ENCODE results near the gene OVOL1.
A peak's percentile ranks its signal among the peaks of the same experiment; 100 is the strongest.
"Not testable (repeated sequence)": the region's sequence is repeated elsewhere in the genome, so short reads cannot be mapped to it uniquely, and the experiment has no call there.

The OVOL1 gene

GRCh38 chr11:65786786-65787636 is at the start of gene OVOL1:
TSS of gene OVOL1 (plus strand) at chr11:65787063. CDS start at chr11:65787374, 311 bp downstream.
- DNase-seq = peak; percentile 37 to 48

DNA sequence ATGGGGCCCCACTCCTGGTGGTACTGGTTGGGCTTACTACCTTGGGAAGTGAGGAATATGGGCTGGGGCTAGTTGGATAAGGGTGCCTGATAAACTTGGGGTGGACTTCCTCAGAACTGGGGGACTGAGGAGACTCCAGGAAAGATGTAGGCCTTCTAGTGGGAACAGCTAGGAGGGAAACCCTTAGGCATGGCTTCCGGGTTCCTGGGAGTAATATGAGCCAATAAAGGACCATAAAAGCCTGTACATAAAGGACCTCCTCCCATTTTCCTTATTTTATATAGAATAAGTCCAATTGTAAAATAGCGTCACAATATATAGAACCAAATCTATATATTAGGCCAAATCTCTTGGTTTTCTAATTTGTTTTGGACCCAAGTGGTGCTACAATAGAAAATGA is 47.8 kb upstream of the OVOL1 start:
- DNase-seq = no peak

DNA sequence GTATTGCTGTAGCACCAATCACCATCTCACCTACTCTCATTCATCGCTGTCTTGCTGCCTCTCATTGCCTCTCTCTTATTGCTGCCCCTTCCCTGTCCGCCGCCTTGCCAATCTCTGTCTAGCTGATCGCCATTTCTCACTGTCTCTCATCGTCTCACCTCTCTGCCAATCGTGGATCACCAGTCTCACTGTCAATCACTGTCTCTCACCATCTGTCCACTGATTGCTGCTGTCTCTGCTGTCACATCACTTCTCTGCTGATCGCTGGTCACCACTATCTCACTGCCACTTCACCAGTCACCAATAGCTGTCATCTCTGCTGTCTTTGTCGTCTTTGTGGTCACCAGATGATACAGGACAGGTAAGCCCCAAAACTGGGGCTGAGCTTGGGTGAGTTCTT is 45.7 kb upstream of the OVOL1 start:
- DNase-seq = no peak

DNA sequence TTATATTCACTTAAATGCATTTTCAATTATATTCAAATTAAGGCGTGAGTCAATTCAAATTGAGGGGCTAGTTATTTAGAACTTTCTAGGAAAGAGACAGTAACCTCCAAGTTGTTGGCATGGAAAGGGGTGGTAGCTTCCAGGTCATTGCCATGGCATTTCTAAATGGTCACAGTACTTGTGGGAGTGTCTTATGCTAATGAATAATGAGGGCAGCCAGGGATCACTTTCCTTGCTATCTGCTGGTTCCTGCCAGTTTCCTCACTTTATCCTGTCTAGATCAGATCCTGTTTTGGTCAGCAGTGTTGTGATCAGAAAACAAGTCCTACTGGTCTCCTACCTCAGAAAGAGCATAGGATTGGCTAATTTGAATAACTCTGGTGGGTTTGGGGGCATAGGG is 44.5 kb upstream of the OVOL1 start:
- DNase-seq = no peak

DNA sequence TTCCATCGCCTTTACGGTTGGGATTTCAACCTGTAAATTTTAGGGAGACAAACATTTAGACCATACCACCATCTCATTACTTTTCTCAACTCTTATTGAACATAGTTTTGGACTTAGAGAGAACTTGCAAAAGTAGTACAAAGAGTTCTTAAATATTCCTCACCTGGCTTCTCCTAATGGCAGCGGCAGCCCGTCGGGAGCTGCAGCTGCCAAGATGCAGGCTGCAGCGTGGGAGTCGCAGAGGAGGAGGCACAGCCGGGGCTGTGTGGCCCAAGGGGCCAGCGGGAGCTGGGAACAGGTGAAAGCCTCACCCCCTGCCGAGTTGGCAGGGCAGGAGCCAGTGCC is 43.2 kb upstream of the OVOL1 start:
- no peak for DNase-seq

- DNase-seq = peak in 1 of 2 donors; percentile 30
Measured at GRCh38 chr11:65744026-65744698, 42.7 kb upstream of the OVOL1 start.

DNA sequence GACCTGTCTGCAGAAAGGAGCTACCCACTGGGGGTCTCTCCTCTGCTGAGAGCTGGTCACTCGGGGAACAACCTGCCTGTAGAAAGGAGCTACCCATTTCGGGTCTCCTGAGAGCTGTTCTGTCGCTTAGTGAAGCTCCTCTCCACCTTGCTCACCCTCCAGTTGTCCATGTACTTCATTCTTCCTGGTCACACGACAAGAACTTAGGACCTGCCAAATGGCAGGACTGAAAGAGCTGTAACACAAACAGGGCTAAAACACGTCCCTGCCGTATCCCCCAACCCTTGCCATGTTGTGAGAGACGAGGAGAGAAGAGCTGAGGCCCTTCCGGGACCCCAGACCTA is 42.2 kb upstream of the OVOL1 start:
- no peak for DNase-seq

- no peak for DNase-seq
Measured at GRCh38 chr11:65745049-65745448, 41.8 kb upstream of the OVOL1 start.

DNA sequence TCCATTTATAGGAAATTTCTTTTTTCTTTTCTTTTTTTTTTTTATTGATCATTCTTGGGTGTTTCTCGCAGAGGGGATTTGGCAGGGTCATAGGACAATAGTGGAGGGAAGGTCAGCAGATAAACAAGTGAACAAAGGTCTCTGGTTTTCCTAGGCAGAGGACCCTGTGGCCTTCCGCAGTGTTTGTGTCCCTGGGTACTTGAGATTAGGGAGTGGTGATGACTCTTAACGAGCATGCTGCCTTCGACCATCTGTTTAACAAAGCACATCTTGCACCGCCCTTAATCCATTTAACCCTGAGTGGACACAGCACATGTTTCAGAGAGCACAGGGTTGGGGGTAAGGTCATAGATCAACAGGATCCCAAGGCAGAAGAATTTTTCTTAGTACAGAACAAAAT is 24.7 kb upstream of the OVOL1 start:
- not testable (repeated sequence) for DNase-seq

DNA sequence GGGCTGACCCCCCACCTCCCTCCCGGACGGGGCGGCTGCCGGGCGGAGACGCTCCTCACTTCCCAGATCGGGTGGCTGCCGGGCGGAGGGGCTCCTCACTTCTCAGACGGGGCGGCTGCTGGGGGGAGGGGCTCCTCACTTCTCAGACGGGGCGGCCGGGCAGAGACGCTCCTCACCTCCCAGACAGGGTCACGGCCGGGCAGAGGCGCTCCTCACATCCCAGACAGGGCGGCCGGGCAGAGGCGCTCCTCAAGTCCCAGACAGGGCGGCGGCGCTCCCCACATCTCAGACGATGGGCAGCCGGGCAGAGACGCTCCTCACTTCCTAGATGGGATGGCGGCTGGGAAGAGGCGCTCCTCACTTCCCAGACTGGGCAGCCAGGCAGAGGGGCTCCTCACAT is 24.0 kb upstream of the OVOL1 start:
- not testable (repeated sequence) for DNase-seq

DNA sequence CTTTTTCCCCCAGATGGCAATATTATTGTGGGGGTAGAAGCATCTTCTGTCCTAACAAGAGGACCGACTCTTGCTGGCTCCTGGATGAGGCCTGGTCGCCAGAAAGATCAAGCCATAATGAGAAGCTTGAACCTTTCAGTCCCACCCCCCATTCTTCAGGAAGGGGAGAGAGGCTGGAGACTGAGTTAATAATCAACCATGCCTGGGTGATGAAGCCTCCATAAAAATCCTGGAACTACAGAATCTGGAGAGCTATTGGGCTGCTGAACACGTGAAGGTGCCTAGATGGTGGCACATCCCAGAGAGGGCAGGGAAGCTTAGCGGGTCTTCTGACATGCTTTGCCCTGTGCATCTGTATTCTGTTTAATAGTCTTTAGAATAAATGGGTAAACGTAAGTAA is 22.4 kb upstream of the OVOL1 start:
- no peak for DNase-seq

DNA sequence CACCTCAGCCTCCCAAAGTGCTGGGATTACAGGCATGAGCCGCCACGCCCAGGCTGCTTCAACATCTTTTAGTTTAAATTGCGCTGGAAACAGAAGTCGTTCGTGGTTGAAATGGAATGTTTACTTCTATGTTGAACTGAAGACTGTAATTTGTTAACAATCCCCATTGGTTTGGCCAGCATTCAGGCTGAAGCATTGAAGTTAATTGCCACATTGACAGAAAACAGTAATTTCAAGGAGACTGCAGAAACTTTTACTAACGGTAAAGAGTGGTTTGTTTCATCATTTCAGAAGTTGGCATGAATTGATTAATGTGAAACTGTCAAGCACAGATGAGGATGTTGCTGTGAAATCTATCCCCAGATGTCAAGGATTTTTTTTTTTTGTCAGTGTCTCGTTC is 20.3 kb upstream of the OVOL1 start:
- DNase-seq = no peak

- DNase-seq = no peak
Measured at GRCh38 chr11:65767406-65767805, 19.5 kb upstream of the OVOL1 start.

GRCh38 chr11:65767806-65768205 is 19.1 kb upstream of the OVOL1 start:
- DNase-seq = not testable (repeated sequence)

GRCh38 chr11:65770951-65771567 is 15.8 kb upstream of the OVOL1 start:
- no peak for DNase-seq

GRCh38 chr11:65771589-65772112 is 15.2 kb upstream of the OVOL1 start:
- DNase-seq = no peak

DNA sequence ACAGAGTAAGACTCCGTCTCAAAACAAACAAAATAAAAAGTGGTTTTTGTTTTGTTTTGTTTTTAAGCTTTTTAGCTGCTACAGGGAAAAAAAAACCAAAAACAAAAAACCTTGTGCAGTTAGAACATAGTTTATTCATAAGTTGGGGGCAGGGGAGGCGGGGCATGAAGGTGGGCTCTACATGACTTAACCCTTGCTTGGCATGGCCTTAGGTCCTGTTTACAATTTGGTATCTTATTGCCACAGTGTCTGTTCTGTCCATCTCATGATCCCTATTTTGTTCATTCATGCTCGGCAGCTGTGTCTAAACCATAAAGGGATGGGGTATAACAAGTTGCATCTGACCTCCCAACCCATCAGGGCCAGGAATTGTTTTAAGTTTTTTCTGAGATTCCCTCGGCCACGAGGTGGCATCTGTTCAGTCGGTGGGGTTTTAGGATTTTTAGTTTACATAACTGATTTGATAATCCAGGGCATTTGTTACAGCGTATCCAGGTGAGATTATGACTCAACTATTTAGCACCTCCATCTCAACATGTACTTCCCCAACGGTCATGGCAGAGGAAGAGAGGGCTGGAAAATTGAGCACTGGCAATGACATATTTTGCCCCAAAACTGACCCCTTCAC is 13.0 kb upstream of the OVOL1 start:
- no peak for DNase-seq

DNA sequence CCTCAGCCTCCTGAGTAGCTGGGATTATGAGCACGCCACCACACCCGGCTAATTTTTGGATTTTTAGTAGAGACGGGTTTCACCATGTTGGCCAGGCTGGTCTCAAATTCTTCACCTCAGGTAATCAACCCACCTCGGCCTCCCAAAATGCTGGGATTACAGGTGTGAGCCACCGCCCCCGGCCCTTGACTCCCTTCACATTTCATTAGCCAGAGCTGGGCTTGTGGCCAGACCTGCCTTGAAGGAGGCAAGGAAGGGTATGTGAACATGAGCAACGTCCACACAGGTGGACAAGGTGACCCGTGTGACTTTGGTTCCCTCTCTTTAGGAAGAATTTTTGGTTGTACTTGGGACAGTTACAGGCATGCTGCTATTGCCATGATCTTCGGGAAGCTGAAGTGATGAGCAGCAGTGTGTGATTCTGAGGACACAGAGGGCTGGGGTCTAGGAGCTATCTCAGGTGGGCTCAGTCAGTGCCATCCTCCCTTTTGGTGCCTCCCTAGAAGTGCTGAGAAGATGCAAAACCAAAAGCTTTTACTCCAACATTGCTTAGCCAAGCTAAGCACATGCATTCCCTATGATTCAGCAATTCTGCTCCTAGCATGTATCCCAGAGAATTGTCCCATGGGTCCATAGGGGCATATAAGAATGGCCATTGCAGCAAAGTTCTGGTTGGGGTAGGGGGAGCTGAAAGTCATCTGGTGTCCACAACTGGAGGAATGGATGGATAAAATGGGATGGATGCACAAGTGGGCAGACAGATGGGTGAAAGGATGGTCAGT is 12.1 kb upstream of the OVOL1 start:
- DNase-seq = no peak

DNA sequence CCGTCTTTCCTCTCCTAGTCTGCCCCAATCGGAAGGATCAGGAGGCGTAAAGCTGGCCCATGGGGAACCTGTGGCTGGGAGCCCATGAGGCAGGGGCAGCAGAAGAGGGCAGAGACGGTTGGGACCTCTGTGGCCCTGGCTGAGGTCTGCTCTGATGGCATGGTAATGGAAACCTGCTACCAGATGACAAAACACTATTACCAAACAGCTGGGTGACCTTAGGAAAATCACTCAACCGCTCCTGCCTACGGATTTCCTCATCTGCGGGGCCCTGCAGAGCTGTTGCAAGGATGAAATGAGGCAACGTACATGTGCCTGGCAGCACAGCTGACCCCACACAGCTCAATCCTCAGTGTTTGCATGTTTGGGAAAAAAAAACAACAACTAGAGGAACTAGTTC is 10.7 kb upstream of the OVOL1 start:
- DNase-seq = peak in 1 of 2 donors; percentile 70

DNA sequence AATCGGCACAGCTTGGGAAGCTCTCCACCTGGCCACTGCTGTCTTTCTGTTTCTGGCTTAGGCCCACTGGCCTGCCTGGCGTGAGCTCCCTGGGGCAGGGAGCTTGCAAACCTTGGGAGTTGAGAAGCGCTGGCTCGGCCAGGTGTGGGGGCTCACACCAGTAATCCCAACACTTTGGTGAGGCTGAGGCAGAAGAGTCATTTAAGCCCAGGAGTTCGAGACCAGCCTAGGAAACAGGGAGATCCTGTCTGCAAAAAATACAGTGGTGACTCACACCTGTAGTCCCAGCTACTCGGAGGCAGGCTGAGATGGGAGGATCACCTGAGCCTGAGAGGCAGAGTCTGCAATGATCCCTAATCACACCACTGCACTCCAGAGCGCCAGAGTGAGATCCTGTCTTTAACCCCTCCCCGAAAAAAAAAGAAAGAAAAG is 10.1 kb upstream of the OVOL1 start:
- no peak for DNase-seq

DNA sequence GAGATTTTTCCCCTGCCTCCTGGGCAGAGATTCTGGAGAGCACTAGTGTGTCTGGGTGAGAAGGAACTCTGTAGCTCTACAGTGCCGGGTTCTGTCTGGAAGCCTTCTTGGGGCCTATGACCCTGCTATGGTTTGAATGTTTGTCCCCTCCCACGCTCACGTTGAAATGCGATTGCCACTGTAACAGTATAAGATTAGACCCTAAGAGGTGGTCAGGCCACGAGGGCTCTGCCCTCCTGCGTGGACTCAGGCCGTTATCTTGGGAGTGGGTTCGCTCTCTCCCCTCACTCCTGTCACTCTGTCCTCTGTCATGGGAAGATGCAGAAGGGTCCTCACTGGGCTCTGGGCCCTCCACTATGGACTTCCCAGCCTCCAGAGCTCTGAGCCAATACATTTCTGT is 9.6 kb upstream of the OVOL1 start:
- DNase-seq = no peak

- no peak for DNase-seq
Measured at GRCh38 chr11:65777821-65778361, 9.0 kb upstream of the OVOL1 start.

Measured in CD4-positive, alpha-beta T cell treated with Interleukin-1 beta for 1 hour (primary cell).